NCI-H1048 (cell line): ENCODE data around the gene EXOC7.
"Not testable (repeated sequence)": the region's sequence is repeated elsewhere in the genome, so short reads cannot be mapped to it uniquely, and the experiment has no call there.

ENCODE experiments used
- DNase-seq: peaks from one replicate; lab custom pipeline; 2025; lab: John Stamatoyannopoulos, UW

Gene EXOC7

GRCh38 chr17:76086384-76086783 lies 17.2 kb downstream of the EXOC7 start:
- DNase-seq: no peak

GRCh38 chr17:76085731-76086366 lies 17.7 kb downstream of the EXOC7 start:
- no peak for DNase-seq

- no peak for DNase-seq
Measured at GRCh38 chr17:76085066-76085730, 18.4 kb downstream of the EXOC7 start.

GRCh38 chr17:76083536-76084182 lies 19.9 kb downstream of the EXOC7 start:
- no peak for DNase-seq

- DNase-seq: no peak
Measured at GRCh38 chr17:76082326-76083251, 21.0 kb downstream of the EXOC7 start.

GRCh38 chr17:76081295-76082210 lies 22.0 kb downstream of the EXOC7 start:
- DNase-seq: no peak

- DNase-seq: no peak
Measured at GRCh38 chr17:76080768-76081287, 22.8 kb downstream of the EXOC7 start.

GRCh38 chr17:76079956-76080767 lies 23.4 kb downstream of the EXOC7 start:
- no peak for DNase-seq

GRCh38 chr17:76079535-76079955 lies 24.0 kb downstream of the EXOC7 start:
- no peak for DNase-seq

GRCh38 chr17:76078860-76079534 lies 24.6 kb downstream of the EXOC7 start, which contains the start of gene ZACN:
TSS of gene ZACN (plus strand) at chr17:76079182. CDS start at chr17:76079265, 83 bp downstream.
- no peak for DNase-seq

- not testable (repeated sequence) for DNase-seq
Measured at GRCh38 chr17:76078370-76078769, 25.2 kb downstream of the EXOC7 start.

GRCh38 chr17:76077584-76078110 lies 25.9 kb downstream of the EXOC7 start:
- DNase-seq: no peak

GRCh38 chr17:76076765-76077583 lies 26.6 kb downstream of the EXOC7 start:
- no peak for DNase-seq

- DNase-seq: no peak
Measured at GRCh38 chr17:76076146-76076764, 27.3 kb downstream of the EXOC7 start.

- no peak for DNase-seq
Measured at GRCh38 chr17:76075364-76076145, 28.0 kb downstream of the EXOC7 start.

- DNase-seq: no peak
Measured at GRCh38 chr17:76074390-76075363, 28.9 kb downstream of the EXOC7 start, which contains the start of gene GALR2. TSS of gene GALR2 (plus strand) at chr17:76074781. CDS start at chr17:76074884, 103 bp downstream.
